IPS-20b (cell line): ENCODE measurements around the gene FRZB.

Source experiments
- H3K27ac ChIP-seq: one replicate; pipeline ENCODE4 v1.5.1; 2013; ENCODE audit warnings: low read length
- H3K27me3 ChIP-seq: 2 replicates; pipeline ENCODE4 v1.6.1; 2013; ENCODE audit warnings: mild to moderate bottlenecking, low read length, inconsistent platforms; ENCODE audit not compliant: insufficient read depth
- H3K36me3 ChIP-seq: 2 replicates; pipeline ENCODE4 v1.6.1; 2013; ENCODE audit warnings: low read depth, mild to moderate bottlenecking, inconsistent platforms, low read length, moderate library complexity; ENCODE audit not compliant: insufficient read depth
- H3K4me1 ChIP-seq: 2 replicates; pipeline ENCODE4 v1.6.1; 2013; ENCODE audit warnings: mild to moderate bottlenecking, control low read depth, inconsistent platforms, low read length, moderate library complexity; ENCODE audit not compliant: insufficient read depth
- H3K4me3 ChIP-seq: 2 replicates; pipeline ENCODE4 v1.5.1; 2013; ENCODE audit warnings: mild to moderate bottlenecking, low read length, inconsistent platforms
- H3K9ac ChIP-seq: 2 replicates; pipeline ENCODE4 v1.6.1; 2013; ENCODE audit warnings: low read depth, mild to moderate bottlenecking, inconsistent platforms, low read length, moderate library complexity
- H3K9me3 ChIP-seq: 2 replicates; pipeline ENCODE4 v1.6.1; 2013; ENCODE audit warnings: mild to moderate bottlenecking, low read depth, low read length, inconsistent platforms; ENCODE audit not compliant: insufficient read depth

Gene FRZB

GRCh38 chr2:182784058-182784706, 82.3 kb downstream of the FRZB start:
- no peak overlapping the region for H3K27ac ChIP-seq
- no peaks in the 10 kb centered on the region for H3K4me1 ChIP-seq
- no peaks in the 10 kb centered on the region; the same call in 1 of the 2 replicates for H3K9me3 ChIP-seq
- no peak overlapping the region for H3K4me3 ChIP-seq
- no peaks in the 10 kb centered on the region for H3K27me3 ChIP-seq
- H3K9ac ChIP-seq, result no peak overlapping the region
- peaks cover 8% of the 10 kb centered on the region; the same call in 1 of the 2 replicates for H3K36me3 ChIP-seq
